HCT116 (cell line): ENCODE results near the gene PCP2. TPM values are rescaled to one million over a fixed set of nuclear protein-coding genes. Genes with fewer than 3 reads are reported as not detected.

Experiments used
- ATAC-seq: fragments of 200-7000 bp; cut with Tn5 transposase; 2 replicates; pipeline ENCODE4 v1.9.1; 2020; ENCODE audit warnings: mild to moderate bottlenecking, moderate library complexity
- BruUV-seq: library from RNA; stranded (reverse); fragments of 400-500 nt; replicated peaks from 2 replicates; lab custom pipeline; 2021; lab: Mats Ljungman, UMichigan
- CTCF ChIA-PET: fragments of 300-600 bp; sonication (Branson Sonifier 250); formaldehyde crosslinking; loops from one replicate; lab custom pipeline; 2021; ENCODE audit warnings: antibody characterized with exemption; lab: Charles Lee
- POLR2A ChIA-PET: fragments of 300-600, 350-600 bp; sonication (Branson Sonifier 250); formaldehyde crosslinking; loops from one replicate; lab custom pipeline; 2021; ENCODE audit warnings: antibody characterized with exemption; lab: Charles Lee
- RAD21 ChIA-PET, 2 experiments: fragments of 300-600 bp; sonication (Branson Sonifier 250); formaldehyde crosslinking; loops; one replicate each; lab custom pipeline; 2023; ENCODE audit warnings: low total read pairs in 2 of 2; ENCODE audit not compliant: uncharacterized antibody in 2 of 2, unreplicated experiment in 2 of 2, low non-redundant PET in 1 of 2; lab: Charles Lee
- DNase-seq: peaks from one replicate; pipeline ENCODE4 v3.0.0-alpha.2; 2010; ENCODE audit warnings: low read depth, low spot score
- H2AFZ ChIP-seq: fragments of 200-600 bp; shearing (Covaris generic), sonication (generic); 2 replicates; pipeline ENCODE4 v1.6.1; 2017; ENCODE audit warnings: low read depth, mixed run types, mixed read lengths, antibody characterized with exemption, low read length; ENCODE audit not compliant: poor library complexity, severe bottlenecking
- H3K27ac ChIP-seq: 2 replicates; pipeline ENCODE4 v1.5.1; 2012; ENCODE audit warnings: low read depth, low read length
- H3K27me3 ChIP-seq: fragments of 200-600 bp; sonication (generic); 2 replicates; pipeline ENCODE4 v1.6.1; 2016; ENCODE audit warnings: mixed run types, low read length, mixed read lengths; ENCODE audit not compliant: insufficient read depth
- H3K36me3 ChIP-seq, 2 experiments: fragments of 200-500 bp in 1 of 2; fragments of 200-600 bp in 1 of 2; sonication (Bioruptor generic) in 1 of 2; sonication (generic) in 1 of 2; 2 replicates each; pipeline versions ENCODE4 v1.5.1 to v1.6.1; 2014 to 2016; ENCODE audit warnings: low read length in 2 of 2, inconsistent platforms in 1 of 2, mixed read lengths in 1 of 2, mixed run types in 1 of 2; ENCODE audit not compliant: insufficient read depth in 2 of 2, control insufficient read depth in 1 of 2
- H3K4me1 ChIP-seq, 2 experiments: fragments of 200-600 bp in 1 of 2; sonication (generic) in 1 of 2; 2 replicates each; pipeline versions ENCODE4 v1.5.1 to v1.6.1; 2012 to 2017; ENCODE audit warnings: low read length in 2 of 2, inconsistent platforms in 1 of 2, mild to moderate bottlenecking in 1 of 2, mixed read lengths in 1 of 2, mixed run types in 1 of 2, moderate library complexity in 1 of 2; ENCODE audit not compliant: insufficient read depth in 2 of 2, control insufficient read depth in 1 of 2
- H3K4me2 ChIP-seq: fragments of 200-600 bp; sonication (generic); 2 replicates; pipeline ENCODE4 v1.6.1; 2017; ENCODE audit warnings: mixed run types, low read length, mixed read lengths
- H3K4me3 ChIP-seq, 2 experiments: fragments of 200-600 bp in 1 of 2; sonication (generic) in 1 of 2; replicated peaks in 1 of 2; 2 replicates each; pipeline ENCODE4 v1.5.1; 2011 to 2016; ENCODE audit warnings: low read length in 2 of 2, control low read depth in 1 of 2, low read depth in 1 of 2, mild to moderate bottlenecking in 1 of 2, mixed read lengths in 1 of 2, mixed run types in 1 of 2
- H3K79me2 ChIP-seq: fragments of 200-600 bp; sonication (generic); 2 replicates; pipeline ENCODE4 v1.6.1; 2017; ENCODE audit warnings: mild to moderate bottlenecking, mixed run types, low read length, moderate library complexity, mixed read lengths; ENCODE audit not compliant: insufficient read depth
- H3K9ac ChIP-seq: fragments of 200-600 bp; sonication (generic); 2 replicates; pipeline ENCODE4 v1.6.1; 2016; ENCODE audit warnings: low read length, mixed read lengths
- H3K9me2 ChIP-seq: fragments of 200-600 bp; sonication (generic), shearing (Covaris generic); 2 replicates; pipeline ENCODE4 v1.6.1; 2017; ENCODE audit warnings: mixed run types, mild to moderate bottlenecking, moderate library complexity; ENCODE audit not compliant: insufficient read depth
- H3K9me3 ChIP-seq, 2 experiments: fragments of 200-500 bp in 1 of 2; fragments of 200-600 bp in 1 of 2; sonication (Bioruptor generic) in 1 of 2; sonication (generic) in 1 of 2; 2 replicates each; pipeline ENCODE4 v1.6.1; 2014 to 2017; ENCODE audit warnings: low read length in 2 of 2, mixed read lengths in 2 of 2, inconsistent platforms in 1 of 2, low read depth in 1 of 2, mild to moderate bottlenecking in 1 of 2, mixed run types in 1 of 2, moderate library complexity in 1 of 2; ENCODE audit not compliant: control insufficient read depth in 1 of 2, insufficient read depth in 1 of 2
- H4K20me1 ChIP-seq: fragments of 200-600 bp; sonication (generic), shearing (Covaris generic); 2 replicates; pipeline ENCODE4 v1.6.1; 2017; ENCODE audit warnings: mixed run types, mild to moderate bottlenecking, moderate library complexity; ENCODE audit not compliant: insufficient read depth
- CTCF ChIP-seq, 3 experiments: fragments of 200-600 bp in 1 of 3; sonication (generic) in 1 of 3; IDR thresholded peaks in 2 of 3; conservative IDR thresholded peaks in 1 of 3; 2 replicates each; pipeline ENCODE4 v1.5.1; 2012 to 2017; ENCODE audit warnings: low read depth in 2 of 3, low read length in 2 of 3, antibody characterized with exemption in 1 of 3, borderline replicate concordance in 1 of 3, control low read depth in 1 of 3, mild to moderate bottlenecking in 1 of 3, mixed read lengths in 1 of 3, mixed run types in 1 of 3, moderate library complexity in 1 of 3; ENCODE audit not compliant: insufficient read depth in 1 of 3
- EZH2phosphoT487 ChIP-seq: fragments of 200-600 bp; IDR thresholded peaks from 2 replicates; pipeline ENCODE4 v1.6.1; 2018; ENCODE audit warnings: antibody characterized with exemption, borderline replicate concordance
- SIN3A ChIP-seq: IDR thresholded peaks from 2 replicates; pipeline ENCODE4 v1.6.1; 2012; ENCODE audit warnings: low read depth
- TCF7L2 ChIP-seq: IDR thresholded peaks from 2 replicates; pipeline ENCODE4 v1.7.0; 2011; ENCODE audit warnings: borderline replicate concordance, inconsistent platforms; ENCODE audit not compliant: insufficient read depth, insufficient read length; ENCODE audit errors: extremely low read depth
- intact Hi-C: fragments of 100-400 bp; cut with micrococcal nuclease; formaldehyde crosslinking; loops from 2 replicates; pipeline ENCODE4 v1.10.0; 2022
- total RNA-seq: library from RNA; stranded (reverse); gene quantifications from one replicate; pipeline ENCODE4 v1.2.1, GENCODE V29; 2021; ENCODE audit not compliant: unreplicated experiment

Gene PCP2
- total RNA-seq, 1 experiment from 2014 or later, result 0.32 TPM

GRCh38 chr19:7641290-7642276, 8.1 kb upstream of the PCP2 start:
- Histone ChIP-seq H3K9me2 (no peaks in the 10 kb centered on the region), H3K9me3 (peaks cover 0 to 4% of the 10 kb centered on the region in 2 experiments; a peak in 1 of 4 replicates), H3K27me3 (no peaks in the 10 kb centered on the region), H3K9ac (no peak overlapping the region), H3K27ac (no peak overlapping the region), H3K4me3 (no peak overlapping the region), H2AFZ (no peak overlapping the region), H3K79me2 (peaks cover 17% of the 10 kb centered on the region), H3K4me1 (peaks cover 6 to 22% of the 10 kb centered on the region in 2 experiments; a peak in 3 of 4 replicates), H3K36me3 (peaks cover 0 to 6% of the 10 kb centered on the region in 2 experiments; a peak in 1 of 4 replicates), H4K20me1 (no peaks in the 10 kb centered on the region), H3K4me2 (no peak overlapping the region)
- BruUV-seq, result no TSS peak
- TF ChIP-seq CTCF (IDR thresholded peaks at IDR 0.05 in 2 of 3, conservative IDR thresholded peaks at IDR 0.05 in 1 of 3; ENCODE audit: borderline replicate concordance in 1 of 3, insufficient read depth in 1 of 3, low read depth in 2 of 3, low read length in 2 of 3) (peak in 2 of 3 experiments; percentile 22 to 42; a peak in 4 of 6 replicates), TCF7L2 (no peak)
- ATAC-seq (no peak), DNase-seq (no peak)
- ChIA-PET POLR2A (no interaction called here), CTCF (interaction anchor here (1.0 to 1.1 kb wide), 3 partner anchors 12 to 158 kb away, joined by 3 to 7 read pairs (median 4); no protein-coding TSS in a partner anchor), RAD21 (no interaction called here)
- intact Hi-C loops, result no loop called here

GRCh38 chr19:7640803-7641202, 7.3 kb upstream of the PCP2 start:
- Histone ChIP-seq H3K36me3 (no peaks in the 10 kb centered on the region; a peak in 1 of 4 replicates), H3K9me2 (no peaks in the 10 kb centered on the region), H3K9ac (no peak overlapping the region), H3K79me2 (peaks cover 17% of the 10 kb centered on the region), H3K4me2 (no peak overlapping the region), H3K9me3 (peaks cover 0 to 4% of the 10 kb centered on the region in 2 experiments; a peak in 1 of 4 replicates), H2AFZ (no peak overlapping the region), H3K27me3 (no peaks in the 10 kb centered on the region), H3K4me1 (peaks cover 8 to 27% of the 10 kb centered on the region in 2 experiments; a peak in 3 of 4 replicates), H3K4me3 (no peak overlapping the region), H4K20me1 (no peaks in the 10 kb centered on the region), H3K27ac (no peak overlapping the region)
- DNase-seq (no peak), ATAC-seq (no peak)
- TF ChIP-seq SIN3A, result no peak
- no peak for TF ChIP-seq EZH2phosphoT487
- POLR2A ChIA-PET, result no interaction called here
- RAD21 ChIA-PET, result no interaction called here
- intact Hi-C loops, result no loop called here
- BruUV-seq, result no TSS peak
- CTCF ChIA-PET, result interaction anchor here (1.0 to 1.1 kb wide), 3 partner anchors 11 to 159 kb away, joined by 3 to 7 read pairs (median 4); no protein-coding TSS in a partner anchor
